HepG2 (cell line): ENCODE measurements around the gene LYZL1. TPM values are rescaled to one million over a fixed set of nuclear protein-coding genes. Genes with fewer than 3 reads are reported as not detected.

Experiments
- ATAC-seq: fragments of 200-7000 bp; cut with Tn5 transposase; 3 replicates; pipeline ENCODE4 v1.9.1; 2020; ENCODE audit warnings: mild to moderate bottlenecking, moderate library complexity
- BruUV-seq: library from RNA; stranded (reverse); fragments of 400-500 nt; replicated peaks from 2 replicates; lab custom pipeline; 2021; lab: Mats Ljungman, UMichigan
- CTCF ChIA-PET: fragments of 300-600 bp; formaldehyde crosslinking; extraction: SDS; loops from one replicate; lab custom pipeline; 2021; ENCODE audit warnings: low total read pairs, inconsistent platforms, low intra/inter-chr PET ratio; lab: Yijun Ruan, JAX
- POLR2A ChIA-PET: fragments of 350-600 bp; sonication (Branson Sonifier 250); formaldehyde crosslinking; loops from one replicate; lab custom pipeline; 2020; ENCODE audit warnings: antibody characterized with exemption, inconsistent platforms; lab: Yijun Ruan, JAX
- DNase-seq: peaks from one replicate; pipeline ENCODE4 v3.0.0-alpha.2; 2015; ENCODE audit warnings: low spot score
- FAIRE-seq: peaks from 3 replicates; lab custom pipeline; 2011; peaks lifted over from hg19 to GRCh38; lab: Jason Lieb, UNC
- H2AFZ ChIP-seq: one replicate; pipeline ENCODE4 v1.6.1; 2011; ENCODE audit warnings: low read length, inconsistent platforms
- H3K27ac ChIP-seq: fragments of 300-600 bp; 3 replicates; pipeline ENCODE4 v1.8.0; 2011; ENCODE audit warnings: mixed run types, mild to moderate bottlenecking, mixed read lengths, low read length, inconsistent platforms; ENCODE audit not compliant: insufficient read depth; ENCODE audit errors: extremely low read length
- H3K27me3 ChIP-seq, 2 experiments: fragments of 200-600 bp in 1 of 2; 2 replicates in 1 of 2; 3 replicates in 1 of 2; pipeline versions ENCODE4 v1.6.0 to v1.8.0; 2011; ENCODE audit warnings: low read length in 2 of 2, mild to moderate bottlenecking in 2 of 2, moderate library complexity in 2 of 2, inconsistent platforms in 1 of 2; ENCODE audit not compliant: insufficient read depth in 2 of 2, control insufficient read depth in 1 of 2
- H3K36me3 ChIP-seq, 2 experiments: fragments of 200-600 bp in 1 of 2; replicated peaks in 1 of 2; 2 replicates in 1 of 2; 3 replicates in 1 of 2; pipeline versions ENCODE4 v1.5.1 to v1.8.0; 2011; ENCODE audit warnings: low read length in 2 of 2, inconsistent platforms in 1 of 2; ENCODE audit not compliant: insufficient read depth in 2 of 2, control insufficient read depth in 1 of 2
- H3K4me1 ChIP-seq: 2 replicates; pipeline ENCODE4 v1.5.1; 2012; ENCODE audit warnings: low read length, inconsistent platforms; ENCODE audit not compliant: insufficient read depth
- H3K4me2 ChIP-seq: 2 replicates; pipeline ENCODE4 v1.6.0; 2011; ENCODE audit warnings: low read depth, low read length, inconsistent platforms
- H3K4me3 ChIP-seq, 3 experiments: fragments of 200-600 bp in 1 of 3; sonication (generic), shearing (Covaris generic) in 1 of 3; replicated peaks in 1 of 3; 2 replicates each; pipeline ENCODE4 v1.5.1; 2011 to 2016; ENCODE audit warnings: low read length in 3 of 3, inconsistent platforms in 2 of 3, low read depth in 2 of 3, mild to moderate bottlenecking in 2 of 3, control low read depth in 1 of 3, mixed read lengths in 1 of 3; ENCODE audit not compliant: insufficient read depth in 1 of 3
- H3K79me2 ChIP-seq: one replicate; pipeline ENCODE4 v1.6.1; 2011; ENCODE audit warnings: low read length, inconsistent platforms; ENCODE audit not compliant: insufficient read depth
- H3K9ac ChIP-seq: 2 replicates; pipeline ENCODE4 v1.6.0; 2011; ENCODE audit warnings: mild to moderate bottlenecking, low read depth, low read length, inconsistent platforms; ENCODE audit not compliant: insufficient read depth
- H3K9me3 ChIP-seq: 2 replicates; pipeline ENCODE4 v1.5.1; 2012; ENCODE audit warnings: mild to moderate bottlenecking, low read length
- H4K20me1 ChIP-seq: 2 replicates; pipeline ENCODE4 v1.6.0; 2011; ENCODE audit warnings: inconsistent platforms, mild to moderate bottlenecking, low read length, moderate library complexity; ENCODE audit not compliant: insufficient read depth
- ATF2 ChIP-seq: sonication (generic); formaldehyde crosslinking; IDR thresholded peaks from 2 replicates; pipeline ENCODE4 v1.4.0; 2020; ENCODE audit warnings: missing genetic modification reagents
- CBX2 ChIP-seq, 2 experiments: fragments of 200-600 bp in 1 of 2; sonication (generic); formaldehyde crosslinking in 1 of 2; IDR thresholded peaks; 2 replicates each; pipeline versions ENCODE4 v1.7.0 to v1.8.1; 2018 to 2022; ENCODE audit warnings: low read depth in 2 of 2, low read length in 1 of 2, mild to moderate bottlenecking in 1 of 2, missing genetic modification reagents in 1 of 2
- FOXO1 ChIP-seq: sonication (generic); formaldehyde crosslinking; IDR thresholded peaks from 2 replicates; pipeline ENCODE4 v1.4.0; 2020; ENCODE audit warnings: missing genetic modification reagents
- JUNB ChIP-seq: sonication (generic); formaldehyde crosslinking; IDR thresholded peaks from 2 replicates; pipeline ENCODE4 v1.8.0; 2022; ENCODE audit warnings: missing genetic modification reagents, mild to moderate bottlenecking, borderline replicate concordance
- MEIS2 ChIP-seq: sonication (generic); formaldehyde crosslinking; IDR thresholded peaks from 2 replicates; pipeline ENCODE4 v1.9.0; 2021; ENCODE audit warnings: mild to moderate bottlenecking, missing genetic modification reagents
- NR3C1 ChIP-seq: sonication (generic); formaldehyde crosslinking; IDR thresholded peaks from 2 replicates; pipeline ENCODE4 v1.4.0; 2020; ENCODE audit warnings: missing genetic modification reagents
- TEAD2 ChIP-seq: sonication (generic); formaldehyde crosslinking; IDR thresholded peaks from 2 replicates; pipeline ENCODE4 v1.9.0; 2021; ENCODE audit warnings: missing genetic modification reagents
- TRAFD1 ChIP-seq: sonication (generic); formaldehyde crosslinking; IDR thresholded peaks from 2 replicates; pipeline ENCODE4 v1.5.1; 2020; ENCODE audit warnings: missing genetic modification reagents, mild to moderate bottlenecking, borderline replicate concordance
- ZBTB38 ChIP-seq: sonication (generic); formaldehyde crosslinking; IDR thresholded peaks from 2 replicates; pipeline ENCODE4 v1.5.1; 2020; ENCODE audit warnings: mild to moderate bottlenecking, missing genetic modification reagents
- ZNF180 ChIP-seq: sonication (generic); formaldehyde crosslinking; IDR thresholded peaks from 2 replicates; pipeline ENCODE4 v1.4.0; 2020; ENCODE audit warnings: low read depth, missing genetic modification reagents, borderline replicate concordance
- ZNF513 ChIP-seq: sonication (generic); formaldehyde crosslinking; conservative IDR thresholded peaks from 2 replicates; pipeline ENCODE4 v1.5.0; 2020; ENCODE audit warnings: missing genetic modification reagents
- ZNF720 ChIP-seq: sonication (generic); formaldehyde crosslinking; IDR thresholded peaks from 2 replicates; pipeline ENCODE4 v1.4.0; 2020; ENCODE audit warnings: missing genetic modification reagents
- ZNF740 ChIP-seq: sonication (generic); formaldehyde crosslinking; IDR thresholded peaks from 2 replicates; pipeline ENCODE4 v1.4.0; 2020; ENCODE audit warnings: missing genetic modification reagents
- ZNF775 ChIP-seq: sonication (generic); formaldehyde crosslinking; IDR thresholded peaks from 2 replicates; pipeline ENCODE4 v1.4.0; 2020; ENCODE audit warnings: missing genetic modification reagents, mild to moderate bottlenecking, moderate library complexity, borderline replicate concordance
- ZNF841 ChIP-seq: sonication (generic); formaldehyde crosslinking; IDR thresholded peaks from 2 replicates; pipeline ENCODE4 v1.8.1; 2023; ENCODE audit warnings: missing genetic modification reagents, borderline replicate concordance
- ZSCAN5A ChIP-seq: sonication (generic); formaldehyde crosslinking; IDR thresholded peaks from 2 replicates; pipeline ENCODE4 v1.8.0; 2022; ENCODE audit warnings: mild to moderate bottlenecking, missing genetic modification reagents, borderline replicate concordance
- WGBS: methylation state at CpG from one replicate; pipeline ENCODE4 v1.1.6; 2017; ENCODE audit warnings: low lambda C conversion rate; 5-methylcytosine and 5-hydroxymethylcytosine counted together
- in situ Hi-C: cut with HindIII; loops from 2 replicates; pipeline ENCODE4 v1.10.0; 2017; ENCODE audit warnings: low pct_unique_long_range_greater_than_20kb; ENCODE audit not compliant: extremely low pct_ligation_motif_present
- intact Hi-C: fragments of 100-400 bp; cut with micrococcal nuclease; formaldehyde crosslinking; loops from one replicate; pipeline ENCODE4 v1.10.0; 2022; ENCODE audit not compliant: unreplicated experiment
- polyA plus RNA-seq, 8 experiments: library from polyadenylated mRNA; depleted of rRNA in 3 of 8; stranded (reverse) in 7 of 8; unstranded in 1 of 8; fragments of >200 nt; fragmentation: Illumina TruSeq in 4 of 8; extraction: Trizol in 4 of 8; gene quantifications; 2 replicates each; pipeline versions ENCODE4 v1.2.1 to v1.2.3, GENCODE V29; 2011 to 2016; ENCODE audit warnings: low read depth in 4 of 8, missing spikeins in 1 of 8, mixed read lengths in 1 of 8; ENCODE audit not compliant: insufficient read depth in 1 of 8
- total RNA-seq, 5 experiments: library from RNA; depleted of rRNA; stranded (reverse); fragments of >200 nt; fragmentation: Illumina TruSeq; extraction: Trizol; gene quantifications; 2 replicates each; pipeline ENCODE4 v1.2.3, GENCODE V29; 2016; ENCODE audit warnings: low read depth in 1 of 5

The LYZL1 gene
- total and polyA plus RNA-seq, 2 of the 13 experiments (the other 11 are each of a cell fraction or from before 2014, with no cell fraction given) = not detected

GRCh38 chr10:29322918-29323317, 34.0 kb downstream of the LYZL1 start:
- DNase-seq = no peak
- no peak for FAIRE-seq
- no peaks in the 10 kb centered on the region for H3K36me3 ChIP-seq
- no peak for TF ChIP-seq TEAD2 (CRISPR knock-in tag)
- no peak for TF ChIP-seq MEIS2 (CRISPR knock-in tag)
- no peak for TF ChIP-seq ZNF513 (CRISPR knock-in tag)
- TF ChIP-seq ZSCAN5A (CRISPR knock-in tag) = no peak
- TF ChIP-seq JUNB (CRISPR knock-in tag) = no peak
- TF ChIP-seq ZNF180 (CRISPR knock-in tag) = no peak
- no peak for TF ChIP-seq ATF2 (CRISPR knock-in tag)
- no peak for TF ChIP-seq NR3C1 (CRISPR knock-in tag)
- no peak for TF ChIP-seq ZNF720
- no peak for TF ChIP-seq FOXO1 (CRISPR knock-in tag)
- TF ChIP-seq ZNF775 (CRISPR knock-in tag) = no peak
- no peak for TF ChIP-seq ZNF841
- no peak for TF ChIP-seq ZBTB38
- TF ChIP-seq ZNF740 (CRISPR knock-in tag) = no peak
- no peak for TF ChIP-seq TRAFD1 (CRISPR knock-in tag)
- TF ChIP-seq CBX2 (IDR thresholded peaks at IDR 0.05; ENCODE audit: low read depth, low read length) = no peak
- TF ChIP-seq CBX2 (CRISPR knock-in tag; IDR thresholded peaks at IDR 0.05; ENCODE audit: low read depth) = no peak
- no peaks in the 10 kb centered on the region for H3K27me3 ChIP-seq
- H3K9me3 ChIP-seq = no peaks in the 10 kb centered on the region
- no peaks in the 10 kb centered on the region for H4K20me1 ChIP-seq
- no peak overlapping the region for H3K4me3 ChIP-seq
- in situ Hi-C loops (no loop called here), intact Hi-C loops (no loop called here)
- H2AFZ ChIP-seq = no peak overlapping the region
- H3K4me2 ChIP-seq = no peak overlapping the region
- 0 out of 2 replicates have a peak overlapping the region, but pooled peaks have one; percentile 6 for H3K9ac ChIP-seq
- peaks cover 94% of the 10 kb centered on the region for H3K4me1 ChIP-seq
- POLR2A ChIA-PET = no interaction called here
- WGBS = 90% methylated on average over 4 of the region's 5 CpGs
- ATAC-seq = no peak
- BruUV-seq = no TSS peak
- H3K79me2 ChIP-seq = no peaks in the 10 kb centered on the region
- CTCF ChIA-PET = no interaction called here
- H3K27ac ChIP-seq = peak overlapping the region; percentile 56
